GM19035 (cell line): ENCODE data around the gene GMPR.

ENCODE experiments used
- ATAC-seq: cut with Tn5 transposase; IDR thresholded peaks from one replicate; pipeline ENCODE4 v1.9.1; 2021; ENCODE audit not compliant: unreplicated experiment

The GMPR gene

DNA sequence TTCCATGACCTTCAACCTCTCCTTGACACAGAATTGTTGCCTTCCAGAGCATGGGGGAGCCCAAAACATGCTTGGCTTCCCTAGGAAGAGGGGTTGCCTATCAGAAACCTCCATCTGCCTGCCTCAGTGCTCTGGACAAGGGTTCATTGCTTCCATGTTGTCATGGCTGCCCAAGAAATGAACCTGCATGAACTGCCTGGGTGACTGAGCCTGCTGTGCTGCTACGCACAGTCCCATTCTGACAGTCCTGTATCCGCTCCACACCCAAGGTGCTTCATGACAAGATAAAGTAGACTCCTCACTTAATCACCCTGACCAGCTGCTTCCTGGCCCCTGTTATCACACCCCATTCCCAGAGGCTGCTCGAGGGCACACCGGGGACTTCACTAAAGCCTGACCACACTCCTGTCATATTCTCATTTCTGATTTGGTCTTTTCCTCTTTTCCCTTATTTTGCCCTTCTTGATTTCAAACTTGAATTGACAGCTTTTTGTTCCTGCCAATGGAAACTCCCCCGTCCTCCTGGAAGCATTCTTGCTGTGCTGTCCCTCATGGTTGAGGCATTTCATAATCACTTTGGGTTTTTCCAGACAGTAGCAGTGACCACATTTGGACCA lies 31.9 kb downstream of the GMPR start:
- no peak for ATAC-seq

GRCh38 chr6:16271428-16271827 lies 33.0 kb downstream of the GMPR start:
- ATAC-seq: no peak

GRCh38 chr6:16272201-16272600 lies 33.8 kb downstream of the GMPR start:
- ATAC-seq: no peak

- ATAC-seq: no peak
These were observed 34.9 kb downstream of the GMPR start for GRCh38 chr6:16273256-16273655.

DNA sequence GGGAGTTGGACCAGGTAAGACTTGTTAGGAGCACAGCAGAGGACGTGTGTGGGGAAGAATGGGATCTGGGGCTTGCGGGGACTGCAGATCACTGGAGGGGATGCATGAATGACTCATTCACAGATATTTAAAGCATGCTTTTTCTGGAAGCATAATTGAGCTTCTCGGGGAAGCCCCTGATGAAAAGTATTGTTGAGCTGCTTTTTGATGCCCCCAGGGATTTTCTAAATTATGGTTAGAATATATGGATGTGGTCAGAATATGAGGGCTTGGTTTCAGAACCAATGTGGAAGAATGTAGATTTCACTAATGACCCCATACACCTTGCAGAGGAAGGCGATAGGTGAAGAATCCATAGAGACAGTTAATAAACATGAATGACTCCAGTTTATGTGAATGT lies 36.1 kb downstream of the GMPR start:
- no peak for ATAC-seq

GRCh38 chr6:16274885-16275589 lies 36.6 kb downstream of the GMPR start:
- ATAC-seq: no peak

DNA sequence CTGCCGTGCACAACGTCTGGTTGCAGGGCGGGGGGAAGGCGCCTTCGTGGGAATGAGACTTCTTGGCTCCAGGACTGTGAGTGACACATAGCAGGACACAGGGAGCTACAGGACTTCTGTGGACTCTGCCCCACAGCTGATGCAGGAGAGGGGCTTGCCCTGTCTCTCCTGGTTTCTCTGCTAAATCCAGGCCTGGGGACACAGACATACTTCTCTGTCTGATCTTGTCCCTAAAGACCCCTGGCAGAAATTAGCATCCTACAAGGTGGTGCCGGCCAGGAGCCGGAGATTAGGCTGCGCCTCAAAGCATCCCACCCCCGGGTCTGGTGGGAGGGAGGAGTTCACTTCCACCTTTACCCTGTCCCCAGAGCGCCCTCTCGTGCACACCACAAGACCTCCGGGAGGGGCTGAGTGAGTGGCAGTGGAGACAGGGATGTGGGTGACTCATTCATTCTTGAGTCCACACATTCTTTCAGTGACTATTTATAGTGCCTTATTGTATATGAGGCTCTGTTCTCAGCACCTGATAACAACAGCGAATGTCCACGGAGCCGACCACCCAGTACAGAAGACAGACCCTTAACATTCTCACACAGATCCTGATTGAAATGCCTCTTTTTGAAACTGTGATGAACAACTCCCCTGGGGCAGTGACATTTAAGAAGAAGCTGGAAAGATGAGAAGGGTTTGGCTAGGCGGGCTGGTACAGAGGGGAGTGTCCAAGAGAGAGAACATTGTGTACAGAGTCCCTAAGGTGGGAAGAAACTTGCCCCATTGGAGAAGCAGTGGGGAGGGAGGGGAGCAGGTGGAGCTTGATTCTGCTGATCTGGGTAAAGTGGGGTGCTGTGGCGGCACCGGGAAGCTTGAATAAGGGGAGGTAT lies 39.0 kb downstream of the GMPR start:
- ATAC-seq: no peak

DNA sequence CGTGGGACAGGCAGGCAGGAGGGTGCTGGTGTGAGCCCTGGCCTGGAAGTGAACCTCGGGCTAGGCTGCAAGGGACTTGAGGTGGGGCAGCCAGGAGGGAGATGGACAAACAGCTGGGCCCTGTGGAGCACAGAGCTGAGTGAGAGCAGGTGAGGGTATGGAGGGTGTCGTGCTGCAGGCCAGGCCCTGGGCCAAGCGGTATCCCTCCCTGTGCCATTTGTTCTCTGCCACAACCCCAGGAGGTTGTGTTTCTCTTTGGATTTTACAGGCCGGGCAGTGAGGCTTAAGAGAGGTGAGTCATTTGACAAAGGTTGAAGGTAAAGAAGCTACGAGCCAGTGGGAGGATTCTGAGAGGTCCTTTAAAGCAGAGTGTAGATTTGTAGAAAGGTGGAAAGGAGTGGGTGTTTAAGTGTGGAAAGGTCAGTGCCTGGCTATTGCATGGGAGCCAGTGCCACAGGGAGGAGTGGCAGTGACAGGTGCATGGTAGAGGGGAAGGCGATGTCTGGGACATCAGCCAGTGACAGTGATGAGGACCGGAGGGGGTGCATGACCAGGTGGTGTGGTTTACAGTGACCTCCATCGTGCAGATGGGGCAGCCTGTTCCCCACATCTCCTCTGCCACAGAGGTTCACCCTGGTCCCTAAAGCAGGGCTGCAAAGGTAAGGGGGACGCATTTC lies 39.8 kb downstream of the GMPR start:
- ATAC-seq: no peak

DNA sequence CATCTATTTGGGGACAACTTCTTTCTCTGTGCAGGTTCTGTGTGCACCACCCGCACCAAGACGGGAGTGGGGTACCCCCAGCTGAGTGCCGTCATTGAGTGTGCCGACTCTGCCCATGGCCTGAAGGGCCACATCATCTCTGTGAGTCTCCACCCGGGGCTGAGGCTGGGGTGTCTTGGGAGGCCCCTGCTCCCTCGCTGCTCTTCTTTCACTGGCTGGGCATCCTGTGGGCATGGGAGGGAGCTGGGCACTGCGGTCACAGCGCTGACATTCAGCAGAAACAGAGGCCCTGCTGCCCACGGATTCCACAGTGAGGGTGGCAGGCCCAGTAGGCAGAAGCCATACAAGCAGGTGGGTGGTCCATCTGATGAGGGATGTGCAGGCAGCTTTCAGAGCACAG lies 40.4 kb downstream of the GMPR start:
- no peak for ATAC-seq

- ATAC-seq: no peak
These were observed 40.9 kb downstream of the GMPR start for GRCh38 chr6:16279243-16279642.

- no peak for ATAC-seq
These were observed 44.0 kb downstream of the GMPR start for GRCh38 chr6:16282370-16282769.

- no peak for ATAC-seq
These were observed 46.1 kb downstream of the GMPR start for GRCh38 chr6:16284472-16284871.

DNA sequence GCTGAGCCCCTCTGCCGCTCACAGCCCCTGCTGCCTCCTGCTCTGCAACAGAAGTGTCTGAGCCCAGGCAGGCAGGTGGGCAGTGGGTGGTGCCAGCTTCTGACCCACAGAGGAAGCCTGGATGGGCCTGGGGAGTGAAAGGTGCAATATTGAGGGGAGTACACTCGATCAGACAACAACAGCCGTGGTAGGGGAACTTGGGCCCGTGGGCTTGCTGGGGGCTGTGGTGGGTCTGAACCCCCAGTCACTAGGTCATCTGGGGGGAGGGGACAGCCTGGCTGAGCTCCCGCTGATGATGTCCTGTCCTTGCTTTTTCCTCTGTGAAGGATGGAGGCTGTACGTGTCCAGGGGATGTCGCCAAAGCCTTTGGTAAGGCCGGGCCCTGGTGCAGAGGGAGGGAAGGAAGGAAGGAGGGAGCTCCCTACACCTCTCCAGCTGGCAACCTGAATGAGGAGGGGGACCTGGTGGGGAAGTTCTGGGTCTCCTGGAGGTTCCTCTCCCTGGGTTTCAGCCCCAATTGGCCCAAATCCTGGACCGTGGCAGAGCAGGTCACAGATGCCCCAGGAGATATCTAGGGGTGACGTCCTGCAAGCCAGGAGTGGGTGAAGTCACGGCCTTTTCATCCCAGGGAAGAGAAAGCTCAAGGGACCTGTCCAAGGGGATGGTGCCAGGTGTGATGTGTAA lies 47.2 kb downstream of the GMPR start:
- ATAC-seq: no peak

GRCh38 chr6:16286151-16286522 lies 47.8 kb downstream of the GMPR start:
- ATAC-seq: no peak

- no peak for ATAC-seq
These were observed 49.8 kb downstream of the GMPR start for GRCh38 chr6:16288163-16288562.

DNA sequence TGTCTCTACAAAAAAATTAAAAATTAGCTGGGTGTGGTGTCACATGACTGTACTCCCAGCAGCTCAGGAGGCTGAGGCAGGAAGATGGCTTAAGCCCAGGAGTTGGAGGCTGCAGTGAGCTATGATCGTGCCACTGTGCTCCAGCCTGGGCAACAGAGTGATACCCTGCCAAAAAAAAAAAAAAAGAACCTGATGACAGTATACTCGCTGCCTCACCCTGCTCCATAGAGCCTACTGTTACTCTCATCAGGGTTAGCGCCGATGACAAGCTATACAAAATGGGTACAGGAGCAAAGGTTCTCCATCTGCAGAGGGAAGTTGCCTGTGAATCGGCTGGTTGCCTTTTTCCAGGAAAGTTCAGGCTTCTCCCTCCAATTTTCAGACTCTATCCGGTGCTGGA lies 53.4 kb downstream of the GMPR start:
- no peak for ATAC-seq

GRCh38 chr6:16292432-16292831 lies 54.0 kb downstream of the GMPR start:
- no peak for ATAC-seq

- ATAC-seq: no peak
These were observed 54.6 kb downstream of the GMPR start for GRCh38 chr6:16292942-16293341.

DNA sequence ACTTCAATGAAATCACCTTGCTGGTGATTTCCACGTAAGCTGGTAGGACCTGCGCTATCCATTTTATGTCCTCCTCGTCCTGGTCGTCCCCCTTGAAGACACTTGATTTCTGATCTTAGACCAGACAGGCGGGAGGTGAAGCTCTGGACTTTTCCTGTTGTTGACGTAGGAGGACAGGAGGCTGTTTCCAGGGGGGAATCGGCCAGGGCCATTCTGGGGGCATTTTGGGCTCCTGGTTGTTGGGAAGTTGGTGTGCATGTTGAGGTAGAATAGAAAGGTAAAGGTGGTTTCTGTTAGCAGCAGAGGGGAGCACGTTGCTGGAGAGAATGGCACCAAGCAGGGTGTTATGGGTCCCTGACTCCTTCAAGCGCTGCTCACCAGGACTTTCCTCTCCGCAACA lies 56.0 kb downstream of the GMPR start:
- ATAC-seq: no peak

- no peak for ATAC-seq
These were observed 56.7 kb downstream of the GMPR start for GRCh38 chr6:16295060-16295459.

- no peak for ATAC-seq
These were observed 57.1 kb downstream of the GMPR start for GRCh38 chr6:16295471-16295870.
